GM12878 (cell line): Measurements from ENCODE around the gene ZNF107. TPM values are rescaled to one million over a fixed set of nuclear protein-coding genes. Genes with fewer than 3 reads are reported as not detected.

Source experiments
- ATAC-seq: fragments of 200-7000 bp; cut with Tn5 transposase; 3 replicates; pipeline ENCODE4 v1.9.1; 2020; ENCODE audit warnings: mild to moderate bottlenecking, moderate library complexity
- BruUV-seq: library from RNA; stranded (reverse); fragments of 400-500 nt; replicated peaks from 2 replicates; lab custom pipeline; 2021; lab: Mats Ljungman, UMichigan
- CTCF ChIA-PET: fragments of 300-600 bp; sonication (Branson Sonifier 250); formaldehyde crosslinking; extraction: SDS; loops from one replicate; lab custom pipeline; 2021; ENCODE audit warnings: inconsistent platforms; lab: Yijun Ruan, JAX
- POLR2A ChIA-PET: fragments of 350-600 bp; formaldehyde crosslinking; extraction: SDS; loops from one replicate; lab custom pipeline; 2021; ENCODE audit warnings: inconsistent platforms; lab: Charles Lee
- RAD21 ChIA-PET: fragments of 300-600 bp; sonication (Branson Sonifier 250); formaldehyde crosslinking; loops from one replicate; lab custom pipeline; 2023; ENCODE audit warnings: antibody characterized with exemption; ENCODE audit not compliant: unreplicated experiment; lab: Charles Lee
- SMC1A ChIA-PET: fragments of 300-600 bp; sonication (Branson Sonifier 250); formaldehyde crosslinking; loops from one replicate; lab custom pipeline; 2023; ENCODE audit not compliant: unreplicated experiment, uncharacterized antibody; lab: Charles Lee
- DNase-seq: peaks from one replicate; pipeline ENCODE4 v3.0.0-alpha.2; 2011; ENCODE audit warnings: low read depth, low spot score
- FAIRE-seq: peaks from 3 replicates; lab custom pipeline; 2011; peaks lifted over from hg19 to GRCh38; lab: Jason Lieb, UNC
- H2AFZ ChIP-seq: 2 replicates; pipeline ENCODE4 v1.6.0; 2011; ENCODE audit warnings: low read depth, low read length, control low read depth; ENCODE audit not compliant: control insufficient read depth
- H3K27ac ChIP-seq: 2 replicates; pipeline ENCODE4 v1.5.1; 2011; ENCODE audit warnings: control low read depth; ENCODE audit not compliant: control insufficient read depth, insufficient read depth
- H3K27me3 ChIP-seq, 2 experiments: replicated peaks in 1 of 2; 2 replicates each; pipeline versions ENCODE4 v1.6.0 to v1.6.1; 2011; ENCODE audit warnings: low read length in 1 of 2; ENCODE audit not compliant: control insufficient read depth in 2 of 2, insufficient read depth in 2 of 2
- H3K36me3 ChIP-seq, 2 experiments: 2 replicates each; pipeline ENCODE4 v1.5.1; 2011; ENCODE audit warnings: low read length in 1 of 2; ENCODE audit not compliant: control insufficient read depth in 2 of 2, insufficient read depth in 2 of 2
- H3K4me1 ChIP-seq: 2 replicates; pipeline ENCODE4 v1.6.1; 2011; ENCODE audit warnings: mild to moderate bottlenecking, low read length, moderate library complexity, mixed read lengths; ENCODE audit not compliant: control insufficient read depth, insufficient read depth
- H3K4me2 ChIP-seq: 2 replicates; pipeline ENCODE4 v1.6.0; 2011; ENCODE audit warnings: control low read depth; ENCODE audit not compliant: control insufficient read depth, insufficient read depth
- H3K4me3 ChIP-seq: fragments of 200-600 bp; sonication (generic); 2 replicates; pipeline ENCODE4 v1.5.1; 2016
- H3K79me2 ChIP-seq: 2 replicates; pipeline ENCODE4 v1.6.0; 2011; ENCODE audit warnings: low read length; ENCODE audit not compliant: control insufficient read depth, insufficient read depth
- H3K9ac ChIP-seq: 2 replicates; pipeline ENCODE4 v1.8.0; 2011; ENCODE audit warnings: low read length, control low read depth, mixed read lengths; ENCODE audit not compliant: control insufficient read depth, insufficient read depth
- H3K9me3 ChIP-seq: replicated peaks from 3 replicates; pipeline ENCODE4 v1.5.1; 2011; ENCODE audit warnings: mild to moderate bottlenecking, low read length; ENCODE audit not compliant: control insufficient read depth, insufficient read depth
- H4K20me1 ChIP-seq: 2 replicates; pipeline ENCODE4 v1.6.0; 2011; ENCODE audit not compliant: control insufficient read depth, insufficient read depth
- BACH1 ChIP-seq: fragments of 450-650 bp; IDR thresholded peaks from 2 replicates; pipeline ENCODE4 v1.6.1; 2017; ENCODE audit warnings: mild to moderate bottlenecking, borderline replicate concordance
- CEBPB ChIP-seq, 2 experiments: fragments of 150-350 bp in 1 of 2; IDR thresholded peaks; 2 replicates each; pipeline ENCODE4 v1.6.1; 2012 to 2014; ENCODE audit warnings: low read depth in 2 of 2, low read length in 2 of 2, borderline replicate concordance in 1 of 2, inconsistent platforms in 1 of 2
- GATAD2B ChIP-seq: fragments of 450-650 bp; conservative IDR thresholded peaks from 2 replicates; pipeline ENCODE4 v1.6.1; 2017; ENCODE audit warnings: low read depth, mild to moderate bottlenecking, moderate library complexity
- IKZF2 ChIP-seq, 2 experiments: fragments of 450-650 bp; IDR thresholded peaks; 2 replicates each; pipeline ENCODE4 v1.6.1; 2017; ENCODE audit warnings: mild to moderate bottlenecking in 2 of 2, moderate library complexity in 2 of 2
- MTA2 ChIP-seq: fragments of 450-650 bp; IDR thresholded peaks from 2 replicates; pipeline ENCODE4 v1.6.1; 2016; ENCODE audit warnings: low read depth, mild to moderate bottlenecking, moderate library complexity
- MTA3 ChIP-seq: IDR thresholded peaks from 2 replicates; pipeline ENCODE4 v1.6.1; 2012; ENCODE audit warnings: low read length, inconsistent platforms, borderline replicate concordance
- PAX5 ChIP-seq: IDR thresholded peaks from 2 replicates; pipeline ENCODE4 v1.6.1; 2011; ENCODE audit warnings: low read depth, low read length, borderline replicate concordance
- STAT3 ChIP-seq: IDR thresholded peaks from 2 replicates; pipeline ENCODE4 v1.6.1; 2011; ENCODE audit warnings: low read depth, low read length, improper control_type of control experiment
- SUZ12 ChIP-seq: fragments of 200-600 bp; sonication (generic); IDR thresholded peaks from one replicate; pipeline ENCODE4 v1.6.1; 2018; ENCODE audit warnings: antibody characterized with exemption, mild to moderate bottlenecking; ENCODE audit not compliant: unreplicated experiment
- ZZZ3 ChIP-seq: IDR thresholded peaks from 2 replicates; pipeline ENCODE4 v1.6.1; 2011; ENCODE audit warnings: low read depth; ENCODE audit not compliant: control insufficient read depth, insufficient read length
- WGBS: methylation state at CpG from one replicate; pipeline ENCODE4 v1.1.6; 2016; ENCODE audit warnings: low lambda C conversion rate; ENCODE audit not compliant: insufficient replicate concordance, insufficient coverage; ENCODE audit errors: missing lambda C conversion rate; 5-methylcytosine and 5-hydroxymethylcytosine counted together
- in situ Hi-C: fragments of 300-500 bp; cut with MboI; formaldehyde crosslinking; loops from 9 replicates; pipeline ENCODE4 v1.14.3; 2018; ENCODE audit warnings: mixed read lengths
- intact Hi-C: fragments of 100-400 bp; cut with micrococcal nuclease; formaldehyde crosslinking; loops from one replicate; pipeline ENCODE4 v1.14.2; 2022; ENCODE audit not compliant: unreplicated experiment
- polyA plus RNA-seq, 11 experiments: library from polyadenylated mRNA; depleted of rRNA in 4 of 11; unstranded in 6 of 11; stranded (reverse) in 5 of 11; fragments of >200 nt; fragmentation: Nextera tagmentation in 4 of 11; fragmentation: Illumina TruSeq in 1 of 11; extraction: Ambion mirVana in 4 of 11; extraction: Trizol in 1 of 11; gene quantifications; 1 replicate in 1 of 11; 2 replicates in 10 of 11; pipeline versions ENCODE4 v1.2.1 to v1.2.3, GENCODE V29; 2011 to 2016; ENCODE audit warnings: inconsistent platforms in 2 of 11, missing spikeins in 2 of 11, low read depth in 1 of 11
- total RNA-seq, 4 experiments: library from RNA; depleted of rRNA in 3 of 4; stranded (reverse); fragments of >200 nt in 3 of 4; fragmentation: Illumina TruSeq in 1 of 4; extraction: Trizol in 1 of 4; gene quantifications; 2 replicates each; pipeline versions ENCODE4 v1.2.1 to v1.2.3, GENCODE V29; 2013 to 2021
- TF ChIP-seq, protein P1 (sequence below): IDR thresholded peaks from 2 replicates; pipeline ENCODE4 v1.6.1; 2011; ENCODE audit warnings: low read depth, low read length, improper control_type of control experiment, borderline replicate concordance
- TF ChIP-seq, protein P2 (sequence below): fragments of 450-650 bp; IDR thresholded peaks from 2 replicates; pipeline ENCODE4 v1.6.1; 2014; ENCODE audit warnings: mild to moderate bottlenecking
- TF ChIP-seq, protein P3 (sequence below): IDR thresholded peaks from 2 replicates; pipeline ENCODE4 v1.6.1; 2012; ENCODE audit warnings: low read length, inconsistent platforms

ZNF107 gene
- total and polyA plus RNA-seq, 10 of the 15 experiments (the other 5 are each of a cell fraction or from before 2014, with no cell fraction given), result 3.2 to 23.3 (median 13.7) TPM

DNA sequence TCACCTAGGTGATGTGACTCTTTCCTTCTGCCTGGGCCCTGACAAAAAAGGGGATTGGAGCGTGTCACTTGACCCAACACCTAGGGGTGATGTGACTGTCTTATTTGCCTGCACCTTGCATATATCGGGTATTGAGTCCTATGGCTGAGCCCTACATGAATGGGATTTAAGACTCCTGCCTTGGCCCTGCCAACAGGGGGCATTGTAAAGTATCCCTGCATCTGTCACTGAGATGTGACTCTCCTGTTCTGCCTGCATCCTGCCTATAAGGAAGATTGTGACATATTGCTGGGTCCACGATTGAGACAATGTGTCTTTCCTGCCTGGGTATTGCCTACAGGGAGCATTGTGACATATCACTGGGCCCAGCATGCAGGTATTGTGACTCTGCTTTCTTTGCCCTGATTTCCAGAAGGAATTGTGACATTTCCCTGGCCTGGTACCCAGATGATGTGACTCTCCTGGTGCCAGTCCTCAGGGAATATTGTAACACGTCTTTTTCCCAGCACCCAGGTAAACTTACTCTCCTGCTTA, 14.2 kb upstream of the ZNF107 start (continued):
- TF ChIP-seq SUZ12, result no peak

DNA sequence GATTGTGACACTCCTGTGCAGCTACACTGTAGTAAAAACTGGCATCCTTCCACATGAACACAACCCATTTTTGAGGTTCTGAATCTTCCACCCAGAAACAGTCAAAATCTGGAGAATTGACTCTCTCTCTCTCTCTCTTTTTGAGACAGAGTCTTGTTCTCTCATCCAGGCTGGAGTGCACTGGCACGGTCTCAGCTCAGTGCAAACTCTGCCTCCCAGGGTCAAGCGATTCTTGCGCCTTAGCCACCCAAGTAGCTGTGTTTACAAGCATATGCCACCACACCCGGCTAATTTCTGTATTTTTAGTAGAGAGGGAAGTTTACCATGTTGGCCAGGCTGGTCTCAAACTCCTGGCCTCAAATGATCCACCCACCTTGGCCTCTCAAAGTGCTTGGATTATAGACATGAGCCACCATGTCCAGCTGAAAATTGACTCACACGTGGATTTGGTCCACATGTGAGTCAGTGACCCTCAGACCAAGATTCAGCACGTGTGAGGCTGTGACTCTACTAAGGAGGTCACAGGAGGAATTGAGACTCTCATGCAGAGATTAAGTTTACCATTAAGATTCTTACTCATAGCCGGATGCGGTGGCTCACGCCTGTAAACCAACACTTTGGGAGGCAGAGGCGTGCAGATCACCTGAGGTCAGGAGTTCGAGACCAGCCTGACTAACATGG, 12.1 kb upstream of the ZNF107 start:
- ChIA-PET POLR2A (no interaction called here), SMC1A (no interaction called here), CTCF (no interaction called here), RAD21 (interaction anchor here (0.6 kb wide), 1 partner anchor 644 kb away, joined by 3 read pairs; no protein-coding TSS in a partner anchor)
- Histone ChIP-seq H3K27me3 (no peaks in the 10 kb centered on the region), H3K4me3 (no peak overlapping the region), H4K20me1 (no peaks in the 10 kb centered on the region), H3K4me1 (no peaks in the 10 kb centered on the region), H3K4me2 (no peak overlapping the region), H3K27ac (no peak overlapping the region), H3K36me3 (no peaks in the 10 kb centered on the region), H2AFZ (no peak overlapping the region), H3K79me2 (no peaks in the 10 kb centered on the region), H3K9ac (no peak overlapping the region), H3K9me3 (no peaks in the 10 kb centered on the region; the same call in 2 of the 3 replicates)
- no peak for FAIRE-seq
- ATAC-seq, result no peak
- no peak for DNase-seq
- WGBS, result 61% methylated on average over 11 of the region's 11 CpGs
- TF ChIP-seq, protein P1, sequence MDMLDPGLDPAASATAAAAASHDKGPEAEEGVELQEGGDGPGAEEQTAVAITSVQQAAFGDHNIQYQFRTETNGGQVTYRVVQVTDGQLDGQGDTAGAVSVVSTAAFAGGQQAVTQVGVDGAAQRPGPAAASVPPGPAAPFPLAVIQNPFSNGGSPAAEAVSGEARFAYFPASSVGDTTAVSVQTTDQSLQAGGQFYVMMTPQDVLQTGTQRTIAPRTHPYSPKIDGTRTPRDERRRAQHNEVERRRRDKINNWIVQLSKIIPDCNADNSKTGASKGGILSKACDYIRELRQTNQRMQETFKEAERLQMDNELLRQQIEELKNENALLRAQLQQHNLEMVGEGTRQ, result no peak
- TF ChIP-seq MTA3 (no peak), BACH1 (no peak), STAT3 (no peak), IKZF2 (IDR thresholded peaks at IDR 0.05) (no peak), GATAD2B (no peak), ZZZ3 (no peak), SUZ12 (no peak), MTA2 (no peak), PAX5 (no peak), CEBPB (IDR thresholded peaks at IDR 0.05; ENCODE audit: borderline replicate concordance in 1 of 2, low read depth in 2 of 2, low read length in 2 of 2) (no peak)
- TF ChIP-seq, protein P2, sequence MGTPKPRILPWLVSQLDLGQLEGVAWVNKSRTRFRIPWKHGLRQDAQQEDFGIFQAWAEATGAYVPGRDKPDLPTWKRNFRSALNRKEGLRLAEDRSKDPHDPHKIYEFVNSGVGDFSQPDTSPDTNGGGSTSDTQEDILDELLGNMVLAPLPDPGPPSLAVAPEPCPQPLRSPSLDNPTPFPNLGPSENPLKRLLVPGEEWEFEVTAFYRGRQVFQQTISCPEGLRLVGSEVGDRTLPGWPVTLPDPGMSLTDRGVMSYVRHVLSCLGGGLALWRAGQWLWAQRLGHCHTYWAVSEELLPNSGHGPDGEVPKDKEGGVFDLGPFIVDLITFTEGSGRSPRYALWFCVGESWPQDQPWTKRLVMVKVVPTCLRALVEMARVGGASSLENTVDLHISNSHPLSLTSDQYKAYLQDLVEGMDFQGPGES, result no peak
- TF ChIP-seq, protein P3, sequence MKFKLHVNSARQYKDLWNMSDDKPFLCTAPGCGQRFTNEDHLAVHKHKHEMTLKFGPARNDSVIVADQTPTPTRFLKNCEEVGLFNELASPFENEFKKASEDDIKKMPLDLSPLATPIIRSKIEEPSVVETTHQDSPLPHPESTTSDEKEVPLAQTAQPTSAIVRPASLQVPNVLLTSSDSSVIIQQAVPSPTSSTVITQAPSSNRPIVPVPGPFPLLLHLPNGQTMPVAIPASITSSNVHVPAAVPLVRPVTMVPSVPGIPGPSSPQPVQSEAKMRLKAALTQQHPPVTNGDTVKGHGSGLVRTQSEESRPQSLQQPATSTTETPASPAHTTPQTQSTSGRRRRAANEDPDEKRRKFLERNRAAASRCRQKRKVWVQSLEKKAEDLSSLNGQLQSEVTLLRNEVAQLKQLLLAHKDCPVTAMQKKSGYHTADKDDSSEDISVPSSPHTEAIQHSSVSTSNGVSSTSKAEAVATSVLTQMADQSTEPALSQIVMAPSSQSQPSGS, result no peak
- intact Hi-C loops (no loop called here), in situ Hi-C loops (no loop called here)
- BruUV-seq, result no TSS peak
